Measurements from ENCODE around the gene RNF41. TPM values are rescaled to one million over a fixed set of nuclear protein-coding genes. Genes with fewer than 3 reads are reported as not detected.

Gene RNF41
- total and polyA plus RNA-seq, 7 donors, result 18.5 to 109 (median 59.9) TPM

GRCh38 chr12:56172839-56173238, 48.9 kb downstream of the RNF41 start:
- intact Hi-C loops (cut with DNase I), result no loop called here
- WGBS, 2 donors, result 92 to 97% methylated on average over 7 of the region's 7 CpGs
- Histone ChIP-seq H3K27ac (no peak overlapping the region), H3K9me3 (no peaks in the 10 kb centered on the region), H3K36me3 (peaks cover 68 to 100% (median 81%) of the 10 kb centered on the region in 4 donors), H3K4me3 (no peak overlapping the region), H3K27me3 (no peaks in the 10 kb centered on the region), H3K4me1 (no peaks in the 10 kb centered on the region)
- no peak for TF ChIP-seq POLR2AphosphoS5 (IDR thresholded peaks at IDR 0.05)
- no peak for DNase-seq

- DNase-seq, result no peak
- intact Hi-C loops (cut with DNase I), result no loop called here
- TF ChIP-seq POLR2AphosphoS5 (IDR thresholded peaks at IDR 0.05), result no peak
- TF ChIP-seq POLR2A (IDR thresholded peaks at IDR 0.05), result no peak
- TF ChIP-seq EP300 (IDR thresholded peaks at IDR 0.05), result no peak
- no peak for TF ChIP-seq CTCF (IDR thresholded peaks at IDR 0.05)
- Histone ChIP-seq H3K27ac (no peak overlapping the region), H3K4me1 (peaks cover 0 to 4% (median 2%) of the 10 kb centered on the region in 4 donors), H3K4me3 (no peak overlapping the region), H3K9me3 (no peaks in the 10 kb centered on the region), H3K36me3 (peaks cover 50 to 100% (median 80%) of the 10 kb centered on the region in 4 donors), H3K27me3 (no peaks in the 10 kb centered on the region)
- 90 to 93% methylated on average over 11 of the region's 11 CpGs for WGBS, 2 donors
These were observed 52.4 kb downstream of the RNF41 start for GRCh38 chr12:56169229-56169759.

DNA sequence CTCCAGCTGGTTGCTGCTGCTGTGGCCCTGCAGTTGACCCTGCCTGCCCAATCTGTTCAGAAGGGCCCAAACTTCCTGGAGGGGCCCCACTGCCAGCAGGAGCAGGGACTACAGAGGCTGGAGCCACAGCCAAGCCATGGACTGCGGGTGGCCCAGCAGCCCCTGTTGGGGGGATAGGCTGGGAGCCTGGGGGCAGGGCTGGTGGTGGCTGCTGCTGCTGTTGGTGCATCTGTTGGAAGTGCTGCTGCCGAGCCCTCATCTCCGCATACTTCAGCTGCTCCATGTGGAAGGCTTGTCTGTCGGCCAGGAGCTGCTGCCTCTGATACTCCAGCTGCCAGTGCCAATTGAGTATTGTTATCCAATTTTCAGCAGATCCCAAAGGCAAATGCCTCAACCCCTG, 56.4 kb downstream of the RNF41 start:
- Histone ChIP-seq H3K27ac (peak overlapping the region; percentile 7 to 99 (median 47)), H3K9me3 (no peaks in the 10 kb centered on the region), H3K27me3 (no peaks in the 10 kb centered on the region), H3K4me3 (no peak overlapping the region), H3K4me1 (peaks cover 0 to 36% (median 28%) of the 10 kb centered on the region in 4 donors), H3K36me3 (peaks cover 43 to 98% (median 67%) of the 10 kb centered on the region in 4 donors)
- WGBS, 2 donors, result 80 to 83% methylated on average over 4 of the region's 4 CpGs
- intact Hi-C loops (cut with DNase I), result no loop called here
- DNase-seq, result no peak
- TF ChIP-seq POLR2AphosphoS5 (IDR thresholded peaks at IDR 0.05), result no peak
- no peak for TF ChIP-seq EP300 (IDR thresholded peaks at IDR 0.05)
- no peak for TF ChIP-seq CTCF (IDR thresholded peaks at IDR 0.05)
- TF ChIP-seq POLR2A (IDR thresholded peaks at IDR 0.05), result no peak

- WGBS, 2 donors, result 91 to 94% methylated on average over 17 of the region's 17 CpGs
- H3K36me3 ChIP-seq, result peaks cover 43 to 98% (median 68%) of the 10 kb centered on the region in 4 donors
- H3K4me1 ChIP-seq, result peaks cover 0 to 45% (median 37%) of the 10 kb centered on the region in 4 donors
- H3K9me3 ChIP-seq, result no peaks in the 10 kb centered on the region
- H3K4me3 ChIP-seq, result no peak overlapping the region
- TF ChIP-seq POLR2A (IDR thresholded peaks at IDR 0.05) (no peak), EP300 (IDR thresholded peaks at IDR 0.05) (no peak), CTCF (IDR thresholded peaks at IDR 0.05) (no peak), POLR2AphosphoS5 (IDR thresholded peaks at IDR 0.05) (peak in 2 of 4 donors; percentile 52 to 59)
- intact Hi-C loops (cut with DNase I), result no loop called here
- H3K27me3 ChIP-seq, result no peaks in the 10 kb centered on the region
- H3K27ac ChIP-seq, result peak overlapping the region; percentile 32 to 99 (median 93)
- DNase-seq, result no peak
These were observed 57.4 kb downstream of the RNF41 start for GRCh38 chr12:56164345-56164729.

- no peak for DNase-seq
- intact Hi-C loops (cut with DNase I), result no loop called here
- Histone ChIP-seq H3K36me3 (peaks cover 43 to 92% (median 62%) of the 10 kb centered on the region in 4 donors), H3K4me3 (no peak overlapping the region), H3K9me3 (no peaks in the 10 kb centered on the region), H3K4me1 (peaks cover 0 to 45% (median 37%) of the 10 kb centered on the region in 4 donors), H3K27me3 (no peaks in the 10 kb centered on the region), H3K27ac (peak overlapping the region; percentile 93 to 99 (median 94))
- TF ChIP-seq CTCF (IDR thresholded peaks at IDR 0.05) (no peak), POLR2AphosphoS5 (IDR thresholded peaks at IDR 0.05) (peak in 1 of 4 donors; percentile 46), POLR2A (IDR thresholded peaks at IDR 0.05) (no peak), EP300 (IDR thresholded peaks at IDR 0.05) (no peak)
- whole genome bisulfite sequencing, 2 donors, result 77 to 81% methylated on average over 11 of the region's 11 CpGs
These were observed 58.0 kb downstream of the RNF41 start for GRCh38 chr12:56163533-56164344.
